Amniotic stem cell (primary cell): ENCODE results near the gene SRSF2.
"Not testable (repeated sequence)": the region's sequence is repeated elsewhere in the genome, so short reads cannot be mapped to it uniquely, and the experiment has no call there.

Experiments
- DNase-seq: peaks from one replicate; lab custom pipeline; 2025; lab: John Stamatoyannopoulos, UW

The SRSF2 gene

DNA sequence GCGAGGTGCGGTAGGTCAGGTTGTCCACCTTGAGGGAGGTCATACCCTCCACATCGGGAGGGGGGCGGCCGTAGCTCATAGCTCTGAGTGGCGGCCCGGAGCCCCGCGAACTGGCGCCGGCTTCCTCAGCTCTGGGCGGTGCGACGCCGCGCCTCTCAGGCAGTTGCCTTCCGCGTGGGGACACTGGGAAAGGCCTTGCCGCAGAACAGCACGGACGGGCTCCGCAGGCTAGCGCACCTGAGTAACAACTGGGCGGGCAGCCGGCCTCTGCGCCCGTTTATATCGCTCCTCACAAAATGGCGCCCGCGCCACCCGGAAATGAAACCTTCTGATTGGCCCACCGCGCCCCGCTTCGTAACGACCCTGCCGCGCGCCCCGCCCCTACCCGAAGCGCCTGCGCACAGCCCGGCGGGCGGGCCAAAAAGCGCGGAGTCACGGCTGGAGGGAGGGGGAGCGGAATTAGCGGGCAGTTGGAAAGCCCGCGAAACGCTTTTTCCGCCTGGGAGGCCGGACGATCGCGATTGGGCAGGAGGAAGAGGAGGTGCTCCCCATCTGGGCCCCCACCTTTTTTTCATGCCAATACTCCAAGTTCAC, at the start of gene SRSF2:
TSS of gene SRSF2 (minus strand) at position 250 of the 594 bp plus-strand sequence. CDS start at position 79, 171 bp downstream.
- DNase-seq, result peak; percentile 96

GRCh38 chr17:76784926-76785325, 47.8 kb upstream of the SRSF2 start:
- no peak for DNase-seq

GRCh38 chr17:76783146-76783545, 46.0 kb upstream of the SRSF2 start:
- no peak for DNase-seq

GRCh38 chr17:76781056-76781982, 44.2 kb upstream of the SRSF2 start:
- DNase-seq, result no peak

DNA sequence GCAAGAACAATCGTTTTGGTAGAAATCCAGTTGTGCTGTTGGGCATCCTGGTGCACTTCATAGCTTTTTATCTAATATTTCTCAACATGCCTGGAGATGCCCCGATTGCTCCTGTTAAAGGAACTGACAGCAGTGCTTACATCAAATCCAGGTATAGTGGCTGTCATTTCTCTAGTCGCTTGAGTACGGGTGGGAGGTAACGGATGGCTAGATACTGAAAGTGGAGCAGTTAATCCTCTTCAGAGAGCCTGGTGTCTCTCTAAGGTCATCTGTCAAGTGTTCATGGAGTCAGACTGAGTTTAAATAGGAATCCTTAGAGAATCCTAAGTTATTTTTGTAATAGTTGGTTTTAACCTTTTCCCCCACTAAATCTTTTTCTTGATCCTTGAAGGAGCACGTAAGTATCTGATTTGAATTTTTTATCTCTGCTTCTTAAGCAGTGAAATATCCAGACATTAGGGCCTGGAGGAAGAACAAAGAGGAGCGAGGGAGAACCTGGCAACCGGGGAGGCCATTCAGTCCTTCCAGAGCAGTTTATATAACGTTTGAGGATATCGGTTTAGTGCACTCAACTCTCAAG, 38.0 kb upstream of the SRSF2 start:
- no peak for DNase-seq

DNA sequence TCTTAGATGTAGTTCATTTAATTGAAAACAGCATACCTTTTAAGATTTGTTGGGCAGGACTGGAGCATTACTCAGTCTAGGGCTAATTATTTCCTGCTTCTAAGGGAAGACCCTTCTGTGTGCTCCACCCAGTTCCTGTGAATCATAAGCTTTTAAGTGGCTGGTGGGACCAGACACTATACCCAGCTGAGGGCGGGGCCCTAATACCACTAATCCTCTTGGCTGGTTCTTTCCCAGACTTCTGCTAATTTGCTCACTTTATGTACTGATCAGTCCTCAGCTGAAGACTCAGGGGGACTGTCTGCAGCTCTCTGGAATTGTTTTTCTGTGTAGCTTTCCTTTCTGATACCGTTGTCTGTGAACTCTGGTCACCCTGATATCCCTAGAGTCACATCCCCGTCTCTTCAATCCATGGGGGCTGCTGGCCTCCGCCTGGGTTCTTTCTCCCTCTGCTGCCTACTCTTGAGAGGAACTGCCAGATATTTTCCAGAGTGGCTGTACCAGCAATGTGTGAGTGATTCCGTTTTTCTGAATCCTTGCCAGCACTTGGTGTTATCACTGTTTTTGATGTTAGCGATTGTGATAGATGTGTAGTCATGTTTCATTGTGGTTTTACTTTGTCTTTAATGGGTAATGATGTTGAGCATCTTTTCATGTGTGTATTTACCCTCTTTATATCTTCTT, 35.9 kb upstream of the SRSF2 start:
- peak; percentile 59 for DNase-seq

GRCh38 chr17:76758570-76758969, 21.4 kb upstream of the SRSF2 start:
- no peak for DNase-seq

GRCh38 chr17:76757256-76757655, 20.1 kb upstream of the SRSF2 start:
- no peak for DNase-seq

- no peak for DNase-seq
These were observed 18.2 kb upstream of the SRSF2 start for GRCh38 chr17:76755285-76755684.

GRCh38 chr17:76753061-76753961, 16.2 kb upstream of the SRSF2 start:
- DNase-seq, result no peak

DNA sequence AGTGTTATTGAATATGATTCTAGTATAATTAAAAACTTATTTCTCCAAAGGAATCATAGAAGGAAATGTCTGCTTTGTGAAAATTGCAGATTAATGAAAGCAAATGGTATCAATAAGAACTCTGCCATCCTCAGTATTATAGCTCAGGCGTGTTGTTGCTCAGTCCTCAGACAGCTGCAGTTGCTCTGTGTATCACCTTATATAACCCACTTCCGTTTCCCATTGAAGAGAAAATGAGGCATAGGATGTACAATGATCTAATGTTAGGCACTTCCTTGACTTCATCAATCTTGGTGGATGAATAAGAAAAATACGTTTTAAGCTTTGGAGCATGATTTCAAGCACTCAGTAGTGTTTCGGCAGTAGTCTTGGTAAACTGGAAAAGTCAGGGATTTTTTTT, 14.9 kb upstream of the SRSF2 start:
- DNase-seq, result no peak

GRCh38 chr17:76751416-76751993, 14.4 kb upstream of the SRSF2 start:
- DNase-seq, result no peak

- DNase-seq, result no peak
These were observed 11.5 kb upstream of the SRSF2 start for GRCh38 chr17:76748657-76749056.

GRCh38 chr17:76747716-76748363, 10.7 kb upstream of the SRSF2 start:
- no peak for DNase-seq

DNA sequence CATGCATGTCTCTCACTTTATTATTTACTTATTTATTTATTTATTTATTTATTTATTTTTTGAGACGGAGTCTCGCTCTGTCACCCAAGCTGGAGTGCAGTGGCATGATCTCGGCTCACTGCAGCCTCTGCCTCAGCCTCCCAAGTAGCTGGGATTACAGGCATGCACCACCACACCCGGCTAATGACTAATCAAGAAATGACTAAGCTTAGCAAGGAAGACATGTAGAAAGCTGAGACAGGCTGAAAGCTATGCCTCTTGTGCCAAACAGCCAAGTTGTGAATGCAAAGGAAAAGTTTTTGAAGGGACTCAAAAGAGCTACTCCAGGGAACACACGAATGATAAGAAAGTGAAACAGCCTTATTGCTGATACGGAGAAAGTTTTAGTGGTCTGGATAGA, 8.7 kb upstream of the SRSF2 start:
- not testable (repeated sequence) for DNase-seq

- no peak for DNase-seq
These were observed 7.6 kb upstream of the SRSF2 start for GRCh38 chr17:76744747-76745146.

DNA sequence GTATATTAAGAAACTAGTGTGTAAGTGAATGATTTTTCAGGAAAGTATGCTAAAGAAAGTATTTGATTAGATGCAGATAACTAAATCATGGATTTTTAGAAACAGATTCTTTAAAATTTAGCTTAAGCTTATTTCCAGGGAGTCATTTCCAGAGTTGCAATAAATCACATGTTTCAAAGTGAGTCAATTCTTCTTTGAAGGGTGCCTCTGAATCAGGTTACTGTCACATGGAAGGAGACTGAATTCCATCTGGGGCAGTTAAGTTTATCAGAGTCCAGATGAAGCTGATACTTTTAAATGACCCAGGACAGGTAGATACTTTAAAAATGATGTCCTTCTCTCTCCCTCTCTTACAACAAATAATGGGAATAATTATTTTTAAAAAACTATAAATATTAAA, 5.8 kb upstream of the SRSF2 start:
- no peak for DNase-seq

- no peak for DNase-seq
These were observed 3.4 kb upstream of the SRSF2 start for GRCh38 chr17:76740329-76741118.

GRCh38 chr17:76739568-76740115, 2.5 kb upstream of the SRSF2 start:
- DNase-seq, result not testable (repeated sequence)
